ENCODE results near the gene GNAZ. TPM values are rescaled to one million over a fixed set of nuclear protein-coding genes. Genes with fewer than 3 reads are reported as not detected.

GNAZ gene
- total and polyA plus RNA-seq, 9 donors, result 3.0 to 4.8 (median 3.7) TPM

- no peak overlapping the region for H3K4me3 ChIP-seq (ENCODE audit: low read length)
- peaks cover 8% of the 10 kb centered on the region for H3K4me1 ChIP-seq (ENCODE audit: control insufficient read depth, insufficient read depth, low read length)
- H3K27me3 ChIP-seq (ENCODE audit: control insufficient read depth, insufficient read depth, low read length), result peaks cover 29% of the 10 kb centered on the region
- no peaks in the 10 kb centered on the region for H3K36me3 ChIP-seq (ENCODE audit: control insufficient read depth, insufficient read depth, low read length)
- DNase-seq, result no peak
- H3K27ac ChIP-seq (ENCODE audit: low read length), result no peak overlapping the region
- WGBS (ENCODE audit: insufficient coverage), result no CpG with 5 or more reads among the region's 3 CpGs
- no peaks in the 10 kb centered on the region for H3K9me3 ChIP-seq (replicated peaks; ENCODE audit: control insufficient read depth, low read depth, low read length)
Measured at GRCh38 chr22:23065069-23065451, 5.3 kb upstream of the GNAZ start.

GRCh38 chr22:23065495-23066122, 4.7 kb upstream of the GNAZ start:
- Histone ChIP-seq H3K4me3 (ENCODE audit: low read length) (no peak overlapping the region), H3K9me3 (replicated peaks; ENCODE audit: control insufficient read depth, low read depth, low read length) (no peaks in the 10 kb centered on the region), H3K27me3 (ENCODE audit: control insufficient read depth, insufficient read depth, low read length) (peaks cover 29% of the 10 kb centered on the region), H3K36me3 (ENCODE audit: control insufficient read depth, insufficient read depth, low read length) (no peaks in the 10 kb centered on the region), H3K27ac (ENCODE audit: low read length) (no peak overlapping the region), H3K4me1 (ENCODE audit: control insufficient read depth, insufficient read depth, low read length) (peaks cover 10% of the 10 kb centered on the region)
- 67% methylated on average over 7 of the region's 10 CpGs for WGBS (ENCODE audit: insufficient coverage)
- no peak for DNase-seq

GRCh38 chr22:23066200-23067022, 3.9 kb upstream of the GNAZ start:
- WGBS (ENCODE audit: insufficient coverage), result 70% methylated on average over 14 of the region's 15 CpGs
- H3K4me3 ChIP-seq (ENCODE audit: low read length), result no peak overlapping the region
- H3K27me3 ChIP-seq (ENCODE audit: control insufficient read depth, insufficient read depth, low read length), result peaks cover 36% of the 10 kb centered on the region
- H3K36me3 ChIP-seq (ENCODE audit: control insufficient read depth, insufficient read depth, low read length), result no peaks in the 10 kb centered on the region
- no peak for DNase-seq
- no peak overlapping the region for H3K27ac ChIP-seq (ENCODE audit: low read length)
- peaks cover 18% of the 10 kb centered on the region for H3K4me1 ChIP-seq (ENCODE audit: control insufficient read depth, insufficient read depth, low read length)
- no peaks in the 10 kb centered on the region for H3K9me3 ChIP-seq (replicated peaks; ENCODE audit: control insufficient read depth, low read depth, low read length)

- 80% methylated on average over 4 of the region's 6 CpGs for WGBS (ENCODE audit: insufficient coverage)
- DNase-seq, result no peak
Measured at GRCh38 chr22:23067023-23067650, 3.2 kb upstream of the GNAZ start.

GRCh38 chr22:23067691-23068090, 2.6 kb upstream of the GNAZ start:
- no peak for DNase-seq
- Histone ChIP-seq H3K27ac (ENCODE audit: low read length) (no peak overlapping the region), H3K27me3 (ENCODE audit: control insufficient read depth, insufficient read depth, low read length) (peaks cover 49% of the 10 kb centered on the region), H3K9me3 (replicated peaks; ENCODE audit: control insufficient read depth, low read depth, low read length) (no peaks in the 10 kb centered on the region), H3K36me3 (ENCODE audit: control insufficient read depth, insufficient read depth, low read length) (no peaks in the 10 kb centered on the region), H3K4me3 (ENCODE audit: low read length) (no peak overlapping the region), H3K4me1 (ENCODE audit: control insufficient read depth, insufficient read depth, low read length) (peaks cover 20% of the 10 kb centered on the region)
- WGBS (ENCODE audit: insufficient coverage), result 86% methylated on average over 4 of the region's 5 CpGs

More at GRCh38 chr22:23067023-23067650, 3.2 kb upstream of the GNAZ start:
- Histone ChIP-seq H3K36me3 (ENCODE audit: control insufficient read depth, insufficient read depth, low read length) (no peaks in the 10 kb centered on the region), H3K4me3 (ENCODE audit: low read length) (no peak overlapping the region), H3K27ac (ENCODE audit: low read length) (no peak overlapping the region), H3K27me3 (ENCODE audit: control insufficient read depth, insufficient read depth, low read length) (peaks cover 44% of the 10 kb centered on the region), H3K4me1 (ENCODE audit: control insufficient read depth, insufficient read depth, low read length) (peaks cover 20% of the 10 kb centered on the region), H3K9me3 (replicated peaks; ENCODE audit: control insufficient read depth, low read depth, low read length) (no peaks in the 10 kb centered on the region)

- no peak overlapping the region for H3K27ac ChIP-seq (ENCODE audit: low read length)
- 61% methylated on average over 6 of the region's 8 CpGs for WGBS (ENCODE audit: insufficient coverage)
- no peaks in the 10 kb centered on the region for H3K36me3 ChIP-seq (ENCODE audit: control insufficient read depth, insufficient read depth, low read length)
- H3K4me3 ChIP-seq (ENCODE audit: low read length), result no peak overlapping the region
- DNase-seq, result no peak
- peaks cover 51% of the 10 kb centered on the region for H3K27me3 ChIP-seq (ENCODE audit: control insufficient read depth, insufficient read depth, low read length)
- H3K9me3 ChIP-seq (replicated peaks; ENCODE audit: control insufficient read depth, low read depth, low read length), result no peaks in the 10 kb centered on the region
- peaks cover 20% of the 10 kb centered on the region for H3K4me1 ChIP-seq (ENCODE audit: control insufficient read depth, insufficient read depth, low read length)
Measured at GRCh38 chr22:23068096-23068831, 2.1 kb upstream of the GNAZ start.

- Histone ChIP-seq H3K27me3 (ENCODE audit: control insufficient read depth, insufficient read depth, low read length) (peaks cover 54% of the 10 kb centered on the region), H3K36me3 (ENCODE audit: control insufficient read depth, insufficient read depth, low read length) (no peaks in the 10 kb centered on the region), H3K4me3 (ENCODE audit: low read length) (no peak overlapping the region), H3K9me3 (replicated peaks; ENCODE audit: control insufficient read depth, low read depth, low read length) (no peaks in the 10 kb centered on the region), H3K27ac (ENCODE audit: low read length) (no peak overlapping the region), H3K4me1 (ENCODE audit: control insufficient read depth, insufficient read depth, low read length) (peaks cover 20% of the 10 kb centered on the region)
- no peak for DNase-seq
- WGBS (ENCODE audit: insufficient coverage), result 87% methylated on average over 3 of the region's 8 CpGs
Measured at GRCh38 chr22:23068832-23069385, 1.4 kb upstream of the GNAZ start.

- Histone ChIP-seq H3K27me3 (ENCODE audit: control insufficient read depth, insufficient read depth, low read length) (peaks cover 50% of the 10 kb centered on the region), H3K27ac (ENCODE audit: low read length) (no peak overlapping the region), H3K4me3 (ENCODE audit: low read length) (peak overlapping the region; percentile 52)
Measured at GRCh38 chr22:23069502-23070357, 589 bp upstream of the GNAZ start.

More at GRCh38 chr22:23069502-23070357, 589 bp upstream of the GNAZ start:
- H3K36me3 ChIP-seq (ENCODE audit: control insufficient read depth, insufficient read depth, low read length), result no peaks in the 10 kb centered on the region
- peak; percentile 92 for DNase-seq
- 5% methylated on average over 65 of the region's 74 CpGs for WGBS (ENCODE audit: insufficient coverage)
- H3K9me3 ChIP-seq (replicated peaks; ENCODE audit: control insufficient read depth, low read depth, low read length), result no peaks in the 10 kb centered on the region
- H3K4me1 ChIP-seq (ENCODE audit: control insufficient read depth, insufficient read depth, low read length), result peaks cover 20% of the 10 kb centered on the region
